OCI-LY7 (cell line): Measurements from ENCODE around the gene IKBKE. TPM values are rescaled to one million over a fixed set of nuclear protein-coding genes. Genes with fewer than 3 reads are reported as not detected.

ENCODE experiments used
- BruUV-seq: library from RNA; stranded (reverse); fragments of 400-500 nt; replicated peaks from 2 replicates; lab custom pipeline; 2021; lab: Mats Ljungman, UMichigan
- CTCF ChIA-PET: fragments of 300-600 bp; sonication (Branson Sonifier 250); formaldehyde crosslinking; loops from one replicate; lab custom pipeline; 2022; ENCODE audit warnings: antibody characterized with exemption; ENCODE audit not compliant: unreplicated experiment; lab: Charles Lee
- POLR2A ChIA-PET: fragments of 300-600 bp; sonication (Branson Sonifier 250); formaldehyde crosslinking; loops from one replicate; lab custom pipeline; 2022; ENCODE audit warnings: antibody characterized with exemption; lab: Charles Lee
- DNase-seq: peaks from one replicate; pipeline ENCODE4 v3.0.0-alpha.2; 2015; ENCODE audit warnings: low spot score
- H2AFZ ChIP-seq: fragments of 200-600 bp; sonication (generic), shearing (Covaris generic); 2 replicates; pipeline ENCODE4 v1.6.1; 2014; ENCODE audit warnings: mild to moderate bottlenecking, antibody characterized with exemption, low read length, moderate library complexity
- H3K27ac ChIP-seq: fragments of 200-600 bp; sonication (generic); 2 replicates; pipeline ENCODE4 v1.5.1; 2014; ENCODE audit warnings: mixed run types, low read depth, mild to moderate bottlenecking, moderate library complexity, low read length, inconsistent platforms; ENCODE audit not compliant: poor library complexity, severe bottlenecking
- H3K36me3 ChIP-seq: fragments of 200-600 bp; sonication (generic); 2 replicates; pipeline ENCODE4 v1.6.1; 2014; ENCODE audit warnings: mild to moderate bottlenecking, antibody characterized with exemption, low read length, moderate library complexity, mixed read lengths; ENCODE audit not compliant: insufficient read depth
- H3K4me1 ChIP-seq: fragments of 200-600 bp; sonication (generic); 2 replicates; pipeline ENCODE4 v1.5.1; 2014; ENCODE audit warnings: mild to moderate bottlenecking, low read length; ENCODE audit not compliant: insufficient read depth, poor library complexity, severe bottlenecking
- H3K4me2 ChIP-seq: fragments of 200-600 bp; sonication (generic); 2 replicates; pipeline ENCODE4 v1.6.1; 2014; ENCODE audit warnings: mild to moderate bottlenecking, low read length
- H3K4me3 ChIP-seq: fragments of 200-600 bp; sonication (generic); 2 replicates; pipeline ENCODE4 v1.5.1; 2014; ENCODE audit warnings: mild to moderate bottlenecking, low read depth, low read length; ENCODE audit not compliant: poor library complexity, severe bottlenecking
- H3K79me2 ChIP-seq: fragments of 200-600 bp; sonication (generic); 2 replicates; pipeline ENCODE4 v1.6.1; 2016; ENCODE audit warnings: low read depth, mild to moderate bottlenecking, low read length, moderate library complexity, mixed read lengths; ENCODE audit not compliant: insufficient read depth
- H3K9me2 ChIP-seq: fragments of 200-600 bp; sonication (generic); 2 replicates; pipeline ENCODE4 v1.6.1; 2016; ENCODE audit warnings: mild to moderate bottlenecking, low read length, mixed read lengths; ENCODE audit not compliant: insufficient read depth
- H3K9me3 ChIP-seq: fragments of 200-600 bp; sonication (generic); 2 replicates; pipeline ENCODE4 v1.6.1; 2014; ENCODE audit warnings: mild to moderate bottlenecking, mixed run types, low read length, mixed read lengths
- H4K20me1 ChIP-seq: fragments of 200-600 bp; sonication (generic); 2 replicates; pipeline ENCODE4 v1.6.1; 2014; ENCODE audit warnings: mild to moderate bottlenecking, antibody characterized with exemption, low read length, moderate library complexity, mixed read lengths; ENCODE audit not compliant: insufficient read depth
- CTCF ChIP-seq: fragments of 200-600 bp; sonication (generic); conservative IDR thresholded peaks from 2 replicates; pipeline ENCODE4 v1.5.1; 2014; ENCODE audit warnings: mild to moderate bottlenecking, antibody characterized with exemption, low read length, moderate library complexity, mixed read lengths
- EZH2phosphoT487 ChIP-seq: fragments of 200-600 bp; sonication (generic); IDR thresholded peaks from 2 replicates; pipeline ENCODE4 v1.6.1; 2018; ENCODE audit warnings: low read depth, borderline replicate concordance, mild to moderate bottlenecking, mixed run types, antibody characterized with exemption, low read length, moderate library complexity, mixed read lengths
- intact Hi-C: fragments of 100-400 bp; cut with micrococcal nuclease; formaldehyde crosslinking; loops from one replicate; pipeline ENCODE4 v1.10.0; 2022; ENCODE audit not compliant: unreplicated experiment
- total RNA-seq, 2 experiments: library from RNA; depleted of rRNA in 1 of 2; stranded (reverse); fragments of >200 nt in 1 of 2; shearing (Covaris generic) in 1 of 2; gene quantifications; 2 replicates each; pipeline ENCODE4 v1.2.3, GENCODE V29; 2014 to 2022

IKBKE gene
- total RNA-seq, 2 experiments from 2014 or later = 23.9 to 38.5 TPM

GRCh38 chr1:206477581-206478380, 7.5 kb downstream of the IKBKE start:
- Histone ChIP-seq H3K4me2 (no peak overlapping the region), H3K27ac (no peak overlapping the region), H3K9me3 (no peaks in the 10 kb centered on the region), H4K20me1 (no peaks in the 10 kb centered on the region), H3K79me2 (no peaks in the 10 kb centered on the region), H2AFZ (no peak overlapping the region), H3K36me3 (peaks cover 83% of the 10 kb centered on the region), H3K9me2 (no peaks in the 10 kb centered on the region), H3K4me3 (no peak overlapping the region), H3K4me1 (peaks cover 6% of the 10 kb centered on the region)
- intact Hi-C loops = loop anchor here (10.0 kb wide), 1 partner anchor 423 kb away; the partner anchor contains the start of gene RHEX
- TF ChIP-seq CTCF = no peak
- TF ChIP-seq EZH2phosphoT487 = no peak
- BruUV-seq = no TSS peak
- ChIA-PET POLR2A (no interaction called here), CTCF (interaction anchor here (0.5 to 2.8 kb wide), 2 partner anchors 7 to 67 kb away, joined by 3 to 14 read pairs; partner anchors contain the start of gene IKBKE)
- no peak for DNase-seq

- Histone ChIP-seq H2AFZ (no peak overlapping the region), H3K4me1 (no peaks in the 10 kb centered on the region), H3K4me2 (no peak overlapping the region), H3K9me3 (no peaks in the 10 kb centered on the region), H3K27ac (no peak overlapping the region), H4K20me1 (no peaks in the 10 kb centered on the region), H3K79me2 (no peaks in the 10 kb centered on the region), H3K9me2 (no peaks in the 10 kb centered on the region), H3K36me3 (peaks cover 84% of the 10 kb centered on the region), H3K4me3 (no peak overlapping the region)
- intact Hi-C loops = loop anchor here (1.0 to 10.0 kb wide), 2 partner anchors 105 to 424 kb away; partner anchors contain the start of gene RHEX
- no peak for DNase-seq
- no peak for TF ChIP-seq CTCF
- TF ChIP-seq EZH2phosphoT487 = no peak
- POLR2A ChIA-PET = interaction anchor here (1.6 kb wide), 1 partner anchor 9 kb away, joined by 13 read pairs; the partner anchor contains the start of gene IKBKE
- BruUV-seq = no TSS peak
- CTCF ChIA-PET = interaction anchor here (0.8 to 2.8 kb wide), 2 partner anchors 8 to 16 kb away, joined by 3 to 14 read pairs; partner anchors contain the start of gene IKBKE
Measured at GRCh38 chr1:206478746-206479145, 8.5 kb downstream of the IKBKE start.
